GM12874 (cell line): ENCODE measurements around the gene THSD4.

ENCODE experiments used
- CTCF ChIP-seq: IDR thresholded peaks from 2 replicates; pipeline ENCODE4 v1.5.1; 2011; ENCODE audit warnings: low read depth, mild to moderate bottlenecking, control low read depth, low read length, moderate library complexity; ENCODE audit not compliant: insufficient read depth

Gene THSD4

GRCh38 chr15:71274448-71274798 lies 159.2 kb downstream of the THSD4 start:
- TF ChIP-seq CTCF = no peak

- TF ChIP-seq CTCF = no peak
Observed at GRCh38 chr15:71275098-71275497, 159.8 kb downstream of the THSD4 start.

GRCh38 chr15:71275566-71276335 lies 160.5 kb downstream of the THSD4 start:
- TF ChIP-seq CTCF = no peak

GRCh38 chr15:71276336-71276665 lies 161.0 kb downstream of the THSD4 start:
- no peak for TF ChIP-seq CTCF

GRCh38 chr15:71278989-71279756 lies 163.9 kb downstream of the THSD4 start:
- TF ChIP-seq CTCF = no peak

- TF ChIP-seq CTCF = no peak
Observed at GRCh38 chr15:71279757-71280141, 164.5 kb downstream of the THSD4 start.

- TF ChIP-seq CTCF = no peak
Observed at GRCh38 chr15:71280206-71280605, 164.9 kb downstream of the THSD4 start.
